Activated naive CD8-positive, alpha-beta T cell treated with anti-CD3 and anti-CD28 coated beads, Interleukin-2, amount 10 ng/mL, durations not matched to agents 7 days and 5 days (primary cell): ENCODE measurements around the gene GPT2. TPM values are rescaled to one million over a fixed set of nuclear protein-coding genes. Genes with fewer than 3 reads are reported as not detected.

Experiments
- ATAC-seq: fragments of 150-1000 bp; cut with Tn5 transposase; one replicate; pipeline ENCODE4 v1.10.0; 2021; ENCODE audit warnings: low read depth, moderate library complexity
- POLR2A ChIA-PET: fragments of 350-600 bp; sonication (Branson Sonifier 250); formaldehyde crosslinking; loops from one replicate; lab custom pipeline; 2021; ENCODE audit warnings: antibody characterized with exemption; lab: Charles Lee
- DNase-seq: peaks from one replicate; pipeline ENCODE4 v3.0.0; 2021
- H3K27ac Mint-ChIP-seq: one replicate; pipeline ENCODE4 v1.8.0; 2022; ENCODE audit warnings: mild to moderate bottlenecking, mixed read lengths
- H3K27me3 Mint-ChIP-seq: one replicate; pipeline ENCODE4 v1.8.0; 2022; ENCODE audit warnings: mild to moderate bottlenecking, moderate library complexity, mixed read lengths
- H3K36me3 Mint-ChIP-seq: one replicate; pipeline ENCODE4 v1.8.0; 2021; ENCODE audit warnings: mild to moderate bottlenecking, mixed read lengths
- H3K4me1 Mint-ChIP-seq: one replicate; pipeline ENCODE4 v1.8.0; 2021; ENCODE audit warnings: mixed read lengths
- H3K4me3 Mint-ChIP-seq: one replicate; pipeline ENCODE4 v1.8.0; 2022; ENCODE audit warnings: mild to moderate bottlenecking, moderate library complexity, mixed read lengths
- H3K9me3 Mint-ChIP-seq: one replicate; pipeline ENCODE4 v1.8.0; 2021; ENCODE audit warnings: mixed read lengths
- total RNA-seq, 2 experiments: library from RNA; stranded (reverse); gene quantifications; one replicate each; pipeline ENCODE4 v1.2.3, GENCODE V29; 2021

Gene GPT2
- total RNA-seq, 2 experiments from 2014 or later: 4.8 to 6.3 TPM

GRCh38 chr16:46954562-46954961, 70.4 kb downstream of the GPT2 start:
- H3K27me3 Mint-ChIP-seq: no peaks in the 10 kb centered on the region
- H3K36me3 Mint-ChIP-seq: peaks cover 14% of the 10 kb centered on the region
- no peak overlapping the region for H3K4me3 Mint-ChIP-seq
- no peaks in the 10 kb centered on the region for H3K4me1 Mint-ChIP-seq
- POLR2A ChIA-PET: no interaction called here
- H3K9me3 Mint-ChIP-seq: no peaks in the 10 kb centered on the region
- DNase-seq (no peak), ATAC-seq (no peak)
- peak overlapping the region; percentile 37 for H3K27ac Mint-ChIP-seq

GRCh38 chr16:46961373-46962353, 77.5 kb downstream of the GPT2 start:
- Mint-ChIP-seq H3K27me3 (no peaks in the 10 kb centered on the region), H3K36me3 (peaks cover 37% of the 10 kb centered on the region), H3K4me3 (peak overlapping the region; percentile 24), H3K4me1 (peaks cover 17% of the 10 kb centered on the region), H3K27ac (peak overlapping the region; percentile 52), H3K9me3 (no peaks in the 10 kb centered on the region)
- ATAC-seq (peak; percentile 90), DNase-seq (no peak)
- POLR2A ChIA-PET: interaction anchor here (0.7 to 2.7 kb wide), 2 partner anchors 11 to 1684 kb away, joined by 3 to 15 read pairs; partner anchors contain the start of gene DNAJA2

GRCh38 chr16:46962629-46963028, 78.5 kb downstream of the GPT2 start:
- ATAC-seq: no peak
- Mint-ChIP-seq H3K9me3 (no peaks in the 10 kb centered on the region), H3K27ac (peak overlapping the region; percentile 52), H3K4me1 (peaks cover 17% of the 10 kb centered on the region), H3K4me3 (no peak overlapping the region), H3K27me3 (no peaks in the 10 kb centered on the region), H3K36me3 (peaks cover 46% of the 10 kb centered on the region)
- DNase-seq: no peak
- POLR2A ChIA-PET: interaction anchor here (2.7 kb wide), 1 partner anchor 10 kb away, joined by 15 read pairs; the partner anchor contains the start of gene DNAJA2

- H3K4me3 Mint-ChIP-seq: no peak overlapping the region
- no peaks in the 10 kb centered on the region for H3K9me3 Mint-ChIP-seq
- peaks cover 19% of the 10 kb centered on the region for H3K4me1 Mint-ChIP-seq
- H3K27me3 Mint-ChIP-seq: no peaks in the 10 kb centered on the region
- POLR2A ChIA-PET: no interaction called here
- ATAC-seq: no peak
- H3K36me3 Mint-ChIP-seq: peaks cover 37% of the 10 kb centered on the region
- no peak overlapping the region for H3K27ac Mint-ChIP-seq
- DNase-seq: no peak
Observed at GRCh38 chr16:46968063-46968435, 83.9 kb downstream of the GPT2 start.

GRCh38 chr16:46970089-46970488, 85.9 kb downstream of the GPT2 start:
- H3K36me3 Mint-ChIP-seq: peaks cover 30% of the 10 kb centered on the region
- no peak overlapping the region for H3K27ac Mint-ChIP-seq
- H3K9me3 Mint-ChIP-seq: no peaks in the 10 kb centered on the region
- H3K27me3 Mint-ChIP-seq: no peaks in the 10 kb centered on the region
- POLR2A ChIA-PET: interaction anchor here (0.7 to 0.9 kb wide), 2 partner anchors 139 to 1661 kb away, joined by 3 read pairs; partner anchors contain the start of gene C16orf87
- peaks cover 26% of the 10 kb centered on the region for H3K4me1 Mint-ChIP-seq
- ATAC-seq (no peak), DNase-seq (no peak)
- no peak overlapping the region for H3K4me3 Mint-ChIP-seq

- H3K4me1 Mint-ChIP-seq: peaks cover 30% of the 10 kb centered on the region
- no peak overlapping the region for H3K27ac Mint-ChIP-seq
- POLR2A ChIA-PET: interaction anchor here (0.6 kb wide), 2 partner anchors 18 to 43 kb away, joined by 3 read pairs; no protein-coding TSS in a partner anchor
- H3K9me3 Mint-ChIP-seq: no peaks in the 10 kb centered on the region
- peak overlapping the region; percentile 59 for H3K4me3 Mint-ChIP-seq
- no peaks in the 10 kb centered on the region for H3K27me3 Mint-ChIP-seq
- no peak for ATAC-seq
- peaks cover 28% of the 10 kb centered on the region for H3K36me3 Mint-ChIP-seq
- no peak for DNase-seq
Observed at GRCh38 chr16:46971271-46971670, 87.1 kb downstream of the GPT2 start.

- Mint-ChIP-seq H3K4me1 (peaks cover 34% of the 10 kb centered on the region), H3K36me3 (peaks cover 17% of the 10 kb centered on the region), H3K4me3 (peak overlapping the region; percentile 100), H3K9me3 (no peaks in the 10 kb centered on the region), H3K27ac (peak overlapping the region; percentile 99), H3K27me3 (no peaks in the 10 kb centered on the region)
- ATAC-seq (peak; percentile 45), DNase-seq (peak; percentile 72)
- POLR2A ChIA-PET: interaction anchor here (0.6 to 3.0 kb wide), 14 partner anchors 10 to 1413 kb away, joined by 3 to 15 read pairs (median 4); partner anchors contain the start of genes C16orf87, GPT2, ITFG1 and ORC6
Observed at GRCh38 chr16:46972429-46973206, 88.5 kb downstream of the GPT2 start.

- no peaks in the 10 kb centered on the region for H3K27me3 Mint-ChIP-seq
- peaks cover 15% of the 10 kb centered on the region for H3K36me3 Mint-ChIP-seq
- H3K9me3 Mint-ChIP-seq: no peaks in the 10 kb centered on the region
Observed at GRCh38 chr16:46973207-46973995, 89.2 kb downstream of the GPT2 start, which contains the start of gene DNAJA2. TSS of gene DNAJA2 (minus strand) at chr16:46973674. CDS start at chr16:46973572, 102 bp downstream.

GRCh38 chr16:46973996-46974324, 89.8 kb downstream of the GPT2 start:
- ATAC-seq: no peak

More at GRCh38 chr16:46973207-46973995, 89.2 kb downstream of the GPT2 start, which contains the start of gene DNAJA2:
- Mint-ChIP-seq H3K4me3 (peak within 1 kb of the TSS; percentile 100), H3K27ac (peak within 1 kb of the TSS; percentile 99), H3K4me1 (peaks cover 34% of the 10 kb centered on the region)
- ATAC-seq (peak; percentile 90), DNase-seq (peak; percentile 96)
- POLR2A ChIA-PET: interaction anchor here (0.7 to 3.0 kb wide), 17 partner anchors 10 to 1412 kb away, joined by 3 to 15 read pairs (median 4); partner anchors contain the start of genes C16orf87, GPT2, ITFG1 and ORC6

GRCh38 chr16:46974352-46974751, 90.2 kb downstream of the GPT2 start:
- peaks cover 31% of the 10 kb centered on the region for H3K4me1 Mint-ChIP-seq
- POLR2A ChIA-PET: interaction anchor here (0.7 to 3.0 kb wide), 11 partner anchors 9 to 1411 kb away, joined by 3 to 15 read pairs (median 5); partner anchors contain the start of genes C16orf87, ITFG1, ORC6 and PHKB
- DNase-seq: no peak
- peak overlapping the region; percentile 98 for H3K27ac Mint-ChIP-seq
- peak overlapping the region; percentile 94 for H3K4me3 Mint-ChIP-seq
- peak; percentile 19 for ATAC-seq
- H3K27me3 Mint-ChIP-seq: no peaks in the 10 kb centered on the region
- H3K36me3 Mint-ChIP-seq: peaks cover 11% of the 10 kb centered on the region
- no peaks in the 10 kb centered on the region for H3K9me3 Mint-ChIP-seq

More at GRCh38 chr16:46973996-46974324, 89.8 kb downstream of the GPT2 start:
- POLR2A ChIA-PET: interaction anchor here (0.7 to 3.0 kb wide), 15 partner anchors 10 to 1411 kb away, joined by 3 to 15 read pairs (median 4); partner anchors contain the start of genes C16orf87, GPT2, ITFG1 and ORC6
- Mint-ChIP-seq H3K36me3 (peaks cover 11% of the 10 kb centered on the region), H3K4me1 (peaks cover 32% of the 10 kb centered on the region), H3K9me3 (no peaks in the 10 kb centered on the region), H3K4me3 (peak overlapping the region; percentile 94), H3K27me3 (no peaks in the 10 kb centered on the region), H3K27ac (peak overlapping the region; percentile 98)
- DNase-seq: no peak

GRCh38 chr16:46975165-46975564, 91.0 kb downstream of the GPT2 start:
- ATAC-seq (no peak), DNase-seq (no peak)
- no peaks in the 10 kb centered on the region for H3K27me3 Mint-ChIP-seq
- H3K4me3 Mint-ChIP-seq: peak overlapping the region; percentile 33
- H3K4me1 Mint-ChIP-seq: peaks cover 30% of the 10 kb centered on the region
- H3K9me3 Mint-ChIP-seq: no peaks in the 10 kb centered on the region
- peak overlapping the region; percentile 98 for H3K27ac Mint-ChIP-seq
- POLR2A ChIA-PET: interaction anchor here (2.7 to 3.0 kb wide), 2 partner anchors 285 to 486 kb away, joined by 10 to 12 read pairs; partner anchors contain the start of genes ITFG1, ORC6 and PHKB
- peaks cover 11% of the 10 kb centered on the region for H3K36me3 Mint-ChIP-seq
